GM10248 (cell line): ENCODE results near the gene PPHLN1.
"Not testable (repeated sequence)": the region's sequence is repeated elsewhere in the genome, so short reads cannot be mapped to it uniquely, and the experiment has no call there.

Experiments
- CTCF ChIA-PET: fragments of 300-600 bp; sonication (Branson Sonifier 250); formaldehyde crosslinking; extraction: SDS; loops from one replicate; lab custom pipeline; 2021; ENCODE audit warnings: antibody characterized with exemption; lab: Yijun Ruan, JAX
- POLR2A ChIA-PET: fragments of 350-650 bp; sonication (Branson Sonifier 250); formaldehyde crosslinking; extraction: SDS; loops from one replicate; lab custom pipeline; 2020; ENCODE audit warnings: antibody characterized with exemption; lab: Yijun Ruan, JAX
- DNase-seq: peaks from one replicate; pipeline ENCODE4 v3.0.0; 2012; ENCODE audit errors: extremely low spot score
- TF ChIP-seq, protein P1 (sequence below): IDR thresholded peaks from 2 replicates; pipeline ENCODE4 v1.5.1; 2012; ENCODE audit warnings: mild to moderate bottlenecking, low read depth; ENCODE audit errors: extremely low read depth, missing control alignments, control extremely low read depth

The PPHLN1 gene

DNA sequence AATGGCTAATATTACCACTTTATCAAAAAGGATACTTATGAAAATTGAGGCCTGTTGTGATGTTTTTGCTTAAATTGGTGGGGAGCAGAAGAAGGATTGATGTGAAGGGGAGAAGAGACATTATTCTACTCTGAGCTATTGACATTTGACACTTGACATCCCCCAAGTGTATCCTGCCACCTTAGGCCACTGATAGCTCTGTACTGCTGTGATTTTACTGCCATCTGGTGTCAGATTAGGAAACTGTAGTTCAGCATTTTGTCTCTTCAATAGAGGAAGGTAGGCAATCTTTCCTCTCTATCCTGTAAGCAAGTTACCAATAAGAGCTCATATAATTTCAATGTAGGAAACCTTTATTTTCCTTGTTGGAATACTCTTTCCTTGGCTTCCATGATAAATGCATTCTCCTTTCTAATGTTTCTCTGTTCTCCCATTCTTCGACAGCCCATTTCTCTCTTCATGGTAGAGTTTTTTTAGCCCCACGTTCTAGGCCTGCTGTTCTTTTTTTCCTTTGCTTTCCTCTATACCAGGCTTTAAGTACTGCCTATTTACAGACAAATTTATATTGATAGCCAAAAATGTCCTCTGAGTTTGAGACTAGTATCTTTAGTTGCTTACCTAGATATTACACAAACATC is 46.3 kb downstream of the PPHLN1 start:
- peak; percentile 46 for DNase-seq
- TF ChIP-seq, protein P1, sequence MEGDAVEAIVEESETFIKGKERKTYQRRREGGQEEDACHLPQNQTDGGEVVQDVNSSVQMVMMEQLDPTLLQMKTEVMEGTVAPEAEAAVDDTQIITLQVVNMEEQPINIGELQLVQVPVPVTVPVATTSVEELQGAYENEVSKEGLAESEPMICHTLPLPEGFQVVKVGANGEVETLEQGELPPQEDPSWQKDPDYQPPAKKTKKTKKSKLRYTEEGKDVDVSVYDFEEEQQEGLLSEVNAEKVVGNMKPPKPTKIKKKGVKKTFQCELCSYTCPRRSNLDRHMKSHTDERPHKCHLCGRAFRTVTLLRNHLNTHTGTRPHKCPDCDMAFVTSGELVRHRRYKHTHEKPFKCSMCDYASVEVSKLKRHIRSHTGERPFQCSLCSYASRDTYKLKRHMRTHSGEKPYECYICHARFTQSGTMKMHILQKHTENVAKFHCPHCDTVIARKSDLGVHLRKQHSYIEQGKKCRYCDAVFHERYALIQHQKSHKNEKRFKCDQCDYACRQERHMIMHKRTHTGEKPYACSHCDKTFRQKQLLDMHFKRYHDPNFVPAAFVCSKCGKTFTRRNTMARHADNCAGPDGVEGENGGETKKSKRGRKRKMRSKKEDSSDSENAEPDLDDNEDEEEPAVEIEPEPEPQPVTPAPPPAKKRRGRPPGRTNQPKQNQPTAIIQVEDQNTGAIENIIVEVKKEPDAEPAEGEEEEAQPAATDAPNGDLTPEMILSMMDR, result peak; percentile 75
- POLR2A ChIA-PET, result no interaction called here
- CTCF ChIA-PET, result interaction anchor here (0.8 to 4.9 kb wide), 41 partner anchors 9 to 1095 kb away, joined by 3 to 70 read pairs (median 5); partner anchors contain the start of genes GXYLT1, PPHLN1 and ZCRB1

DNA sequence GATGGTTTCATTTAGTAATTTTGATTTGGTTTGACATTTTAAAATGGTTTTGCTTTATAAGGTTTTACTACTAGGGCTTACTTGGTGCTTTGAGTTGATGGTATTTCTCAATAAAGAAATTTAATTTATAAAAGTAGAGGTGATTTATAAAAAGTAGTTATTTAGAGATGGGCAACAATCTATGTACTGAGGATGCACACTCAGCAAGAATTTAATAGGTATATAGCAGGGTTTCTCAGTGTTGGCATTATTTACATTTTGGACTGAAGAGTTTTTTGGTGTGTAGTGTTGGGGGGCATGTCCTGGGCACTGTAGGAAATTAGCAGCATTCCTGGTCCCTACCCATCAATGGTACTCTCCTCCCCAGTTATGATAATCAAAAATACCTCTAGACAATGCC is 47.7 kb downstream of the PPHLN1 start:
- TF ChIP-seq, protein P1, result no peak
- ChIA-PET CTCF (interaction anchor here (2.4 to 4.9 kb wide), 5 partner anchors 10 to 35 kb away, joined by 11 to 30 read pairs (median 17); no protein-coding TSS in a partner anchor), POLR2A (no interaction called here)
- DNase-seq, result no peak

DNA sequence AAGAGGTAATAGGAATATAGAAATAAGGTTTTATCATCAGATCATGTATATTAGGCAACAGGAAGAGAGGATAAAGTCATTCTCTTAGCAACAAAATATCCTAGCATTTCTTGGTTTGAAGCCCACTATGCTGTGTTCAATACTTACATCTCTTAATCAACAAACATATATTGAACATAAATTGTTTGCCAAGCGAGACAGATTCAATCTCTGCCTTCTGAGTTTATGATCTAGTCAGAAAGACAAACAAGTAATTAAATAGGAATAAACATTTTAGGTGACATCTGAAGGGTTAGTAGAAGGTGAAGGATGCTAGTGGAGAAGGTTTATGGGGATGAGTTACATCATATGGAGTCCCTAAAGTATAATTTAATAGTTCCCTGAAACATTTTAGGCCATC is 54.8 kb downstream of the PPHLN1 start:
- ChIA-PET CTCF (interaction anchor here (0.8 to 8.3 kb wide), 5 partner anchors 9 to 282 kb away, joined by 3 to 70 read pairs (median 3); no protein-coding TSS in a partner anchor), POLR2A (no interaction called here)
- no peak for DNase-seq
- TF ChIP-seq, protein P1, result no peak

DNA sequence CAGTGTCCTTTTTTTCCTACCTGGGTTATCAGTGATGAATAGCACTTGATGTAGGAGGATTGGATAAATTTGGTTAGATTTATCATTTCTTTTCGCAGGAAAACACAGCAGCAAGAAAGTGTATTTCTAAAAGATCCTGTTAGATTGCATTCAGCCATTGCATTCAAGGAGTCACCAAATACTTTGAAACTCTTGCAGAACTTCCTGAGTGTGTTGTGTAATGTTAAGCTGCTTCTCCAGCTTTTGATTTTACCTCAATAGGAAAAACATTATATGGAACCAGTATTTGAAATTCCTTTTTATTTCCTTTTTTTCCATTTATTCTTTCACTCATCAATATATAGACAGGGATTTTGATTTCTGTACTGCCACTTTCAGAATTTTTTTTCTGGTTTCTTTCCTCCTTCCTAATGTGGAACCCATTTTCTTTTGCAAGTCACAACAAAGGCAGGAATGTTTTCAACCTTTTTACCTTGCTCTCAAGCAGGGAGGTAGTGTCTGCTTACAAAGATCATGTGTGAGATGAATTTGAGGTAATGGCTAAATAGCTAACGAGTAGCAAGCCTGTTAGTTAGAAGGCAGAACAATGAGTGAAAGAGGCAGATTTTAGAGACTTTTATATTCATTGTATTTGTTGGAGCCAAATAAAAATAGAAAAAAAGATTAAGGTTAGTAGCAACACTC is 56.2 kb downstream of the PPHLN1 start:
- DNase-seq, result no peak
- ChIA-PET POLR2A (no interaction called here), CTCF (interaction anchor here (1.6 to 8.3 kb wide), 2 partner anchors 10 to 283 kb away, joined by 3 to 70 read pairs; no protein-coding TSS in a partner anchor)
- TF ChIP-seq, protein P1, result no peak

DNA sequence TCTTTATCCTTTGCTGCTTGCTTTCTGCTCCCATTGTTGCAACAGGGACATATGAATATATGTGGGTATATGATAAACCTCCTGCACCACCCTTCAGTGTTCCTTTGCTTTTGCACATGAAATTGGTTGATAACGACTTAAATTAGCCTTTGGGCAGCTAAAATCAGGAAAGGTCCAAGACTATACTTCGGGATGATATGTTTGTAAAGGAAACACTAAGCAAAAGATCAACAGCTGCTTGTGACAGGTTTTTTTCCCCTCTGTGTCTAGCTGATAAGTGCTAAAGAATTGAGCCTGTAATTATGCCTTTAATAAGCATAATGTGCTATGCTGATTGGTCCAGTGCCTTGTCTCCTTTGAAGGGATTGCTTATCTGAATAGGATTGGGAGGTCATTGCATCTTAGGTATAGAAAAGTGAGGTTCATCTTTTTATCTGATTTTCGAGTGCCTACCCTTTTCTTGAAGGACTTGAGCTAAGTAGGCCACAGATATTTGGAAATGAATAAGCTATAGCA is 59.4 kb downstream of the PPHLN1 start:
- no peak for DNase-seq
- TF ChIP-seq, protein P1, result no peak
- ChIA-PET CTCF (interaction anchor here (8.3 kb wide), 1 partner anchor 14 kb away, joined by 70 read pairs; no protein-coding TSS in a partner anchor), POLR2A (no interaction called here)

DNA sequence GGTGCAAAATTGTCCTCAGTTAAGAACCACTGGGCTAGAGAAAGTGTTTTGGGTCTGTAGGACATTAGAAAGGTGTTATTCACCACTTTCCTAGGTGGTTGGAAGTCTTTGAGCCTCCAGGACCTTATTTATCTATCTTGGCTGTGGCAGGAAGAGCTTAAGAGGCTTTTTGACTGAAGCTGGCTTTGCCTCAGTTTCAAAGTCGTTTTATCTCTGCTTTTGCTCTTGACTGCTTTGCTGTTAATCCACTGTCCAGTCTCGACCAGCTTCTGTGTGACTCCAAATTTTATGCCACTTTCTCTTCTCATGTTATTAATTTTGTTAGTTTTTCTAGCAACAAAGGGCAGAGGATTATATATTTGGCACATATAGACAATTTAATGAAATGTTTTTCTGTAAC is 60.3 kb downstream of the PPHLN1 start:
- DNase-seq, result no peak
- ChIA-PET CTCF (interaction anchor here (8.3 kb wide), 1 partner anchor 14 kb away, joined by 70 read pairs; no protein-coding TSS in a partner anchor), POLR2A (no interaction called here)
- TF ChIP-seq, protein P1, result no peak

DNA sequence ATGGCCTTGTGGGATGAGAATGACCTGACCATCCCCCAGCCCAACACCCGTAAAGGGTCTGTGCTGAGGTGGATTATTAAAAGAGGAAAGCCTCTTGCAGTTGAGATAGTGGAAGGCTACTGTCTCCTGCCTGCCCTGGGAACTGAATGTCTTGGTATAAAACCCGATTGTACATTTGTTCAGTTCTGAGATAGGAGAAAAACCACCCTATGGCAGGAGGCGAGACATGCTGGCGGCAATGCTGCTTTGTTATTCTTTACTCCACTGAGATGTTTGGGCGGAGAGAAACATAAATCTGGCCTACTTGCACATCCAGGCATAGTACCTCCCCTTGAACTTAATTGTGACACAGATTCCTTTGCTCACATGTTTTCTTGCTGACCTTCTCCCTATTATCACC is 62.1 kb downstream of the PPHLN1 start:
- DNase-seq, POLR2A ChIA-PET: not testable (repeated sequence)
- CTCF ChIA-PET, result interaction anchor here (3.6 to 8.3 kb wide), 2 partner anchors 16 kb away, joined by 21 to 70 read pairs; no protein-coding TSS in a partner anchor
